Astrocyte (in vitro differentiated cells and primary cell): ENCODE results near the gene ACAD11. TPM values are rescaled to one million over a fixed set of nuclear protein-coding genes. Genes with fewer than 3 reads are reported as not detected.
A peak's percentile ranks its signal among the peaks of the same experiment; 100 is the strongest.

ENCODE experiments used
- DNase-seq: peaks from one replicate; pipeline ENCODE4 v3.0.0-alpha.2; 2010; ENCODE audit warnings: low read depth
- FAIRE-seq: peaks from 2 replicates; lab custom pipeline; 2011; peaks lifted over from hg19 to GRCh38; lab: Jason Lieb, UNC
- H2AFZ ChIP-seq: 2 replicates; pipeline ENCODE4 v1.6.0; 2012; ENCODE audit warnings: low read depth, low read length, inconsistent platforms
- H3K27ac ChIP-seq: 2 replicates; pipeline ENCODE4 v1.5.1; 2011; ENCODE audit warnings: low read depth, low read length, inconsistent platforms
- H3K27me3 ChIP-seq: 2 replicates; pipeline ENCODE4 v1.6.0; 2011; ENCODE audit warnings: low read length, inconsistent platforms; ENCODE audit not compliant: insufficient read depth
- H3K36me3 ChIP-seq: 2 replicates; pipeline ENCODE4 v1.5.1; 2011; ENCODE audit warnings: low read length, inconsistent platforms; ENCODE audit not compliant: insufficient read depth
- H3K4me1 ChIP-seq: 2 replicates; pipeline ENCODE4 v1.5.1; 2011; ENCODE audit warnings: low read length, inconsistent platforms; ENCODE audit not compliant: insufficient read depth
- H3K4me2 ChIP-seq: 2 replicates; pipeline ENCODE4 v1.6.0; 2012; ENCODE audit warnings: low read length, inconsistent platforms
- H3K4me3 ChIP-seq: 2 replicates; pipeline ENCODE4 v1.5.1; 2011; ENCODE audit warnings: low read depth, mild to moderate bottlenecking, low read length, inconsistent platforms; ENCODE audit not compliant: insufficient read depth
- H3K79me2 ChIP-seq: 2 replicates; pipeline ENCODE4 v1.6.0; 2012; ENCODE audit warnings: mild to moderate bottlenecking, low read length, inconsistent platforms; ENCODE audit not compliant: insufficient read depth
- H3K9ac ChIP-seq: 2 replicates; pipeline ENCODE4 v1.6.0; 2012; ENCODE audit warnings: mild to moderate bottlenecking, low read length, inconsistent platforms
- H3K9me3 ChIP-seq: 2 replicates; pipeline ENCODE4 v1.5.1; 2012; ENCODE audit warnings: low read depth, mild to moderate bottlenecking, low read length, inconsistent platforms; ENCODE audit not compliant: insufficient read depth
- H4K20me1 ChIP-seq: 2 replicates; pipeline ENCODE4 v1.6.0; 2012; ENCODE audit warnings: low read length, inconsistent platforms; ENCODE audit not compliant: insufficient read depth
- H3K27ac Mint-ChIP-seq: one replicate; pipeline ENCODE4 v1.8.0; 2021; ENCODE audit warnings: mild to moderate bottlenecking, mixed read lengths; ENCODE audit not compliant: unreplicated experiment
- H3K27me3 Mint-ChIP-seq: one replicate; pipeline ENCODE4 v1.8.0; 2021; ENCODE audit warnings: low read depth, mixed read lengths; ENCODE audit not compliant: unreplicated experiment
- H3K36me3 Mint-ChIP-seq: one replicate; pipeline ENCODE4 v1.8.0; 2021; ENCODE audit warnings: low read depth, mixed read lengths; ENCODE audit not compliant: unreplicated experiment
- H3K4me1 Mint-ChIP-seq: one replicate; pipeline ENCODE4 v1.8.0; 2021; ENCODE audit warnings: low read depth, mixed read lengths; ENCODE audit not compliant: unreplicated experiment
- H3K4me3 Mint-ChIP-seq: one replicate; pipeline ENCODE4 v1.8.0; 2021; ENCODE audit warnings: mild to moderate bottlenecking, moderate library complexity, mixed read lengths; ENCODE audit not compliant: unreplicated experiment
- H3K9me3 Mint-ChIP-seq: one replicate; pipeline ENCODE4 v1.8.0; 2021; ENCODE audit warnings: mild to moderate bottlenecking, mixed read lengths; ENCODE audit not compliant: unreplicated experiment
- EZH2 ChIP-seq: IDR thresholded peaks from 2 replicates; pipeline ENCODE4 v1.6.1; 2012; ENCODE audit warnings: mild to moderate bottlenecking, low read length, inconsistent platforms; ENCODE audit not compliant: insufficient read depth
- total RNA-seq: library from RNA; stranded (reverse); gene quantifications from 2 replicates; pipeline ENCODE4 v1.2.1, GENCODE V29; 2021
- TF ChIP-seq, protein P1 (sequence below): IDR thresholded peaks from 2 replicates; pipeline ENCODE4 v1.5.1; 2011; ENCODE audit warnings: low read depth, mild to moderate bottlenecking, inconsistent platforms, low read length, moderate library complexity; ENCODE audit not compliant: insufficient read depth

Gene ACAD11
- total RNA-seq, 1 donor from 2014 or later, result 13.0 TPM

DNA sequence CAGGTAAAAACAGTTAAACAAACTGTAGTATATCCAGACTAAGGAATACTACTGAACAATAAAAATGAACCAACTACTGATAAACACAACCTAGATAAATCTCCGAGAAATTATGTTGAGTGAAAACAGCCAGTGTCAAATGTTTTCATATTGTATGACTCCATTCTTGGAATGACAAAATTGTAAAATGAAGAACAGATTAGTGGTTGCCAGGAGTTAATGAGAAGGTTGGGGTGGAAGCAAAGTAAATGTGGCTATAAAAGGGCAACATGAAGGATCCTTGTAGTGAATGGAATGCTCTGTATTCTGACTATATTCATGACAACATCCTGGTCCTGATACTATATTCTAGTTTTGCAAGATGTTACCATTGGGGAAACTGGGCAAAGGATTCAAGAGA lies 90.0 kb downstream of the ACAD11 start:
- Histone ChIP-seq H3K36me3 (no peaks in the 10 kb centered on the region), H3K79me2 (no peaks in the 10 kb centered on the region), H2AFZ (no peak overlapping the region), H3K27me3 (no peaks in the 10 kb centered on the region), H3K4me1 (no peaks in the 10 kb centered on the region), H3K4me2 (no peak overlapping the region), H3K9ac (no peak overlapping the region), H4K20me1 (no peaks in the 10 kb centered on the region), H3K9me3 (no peaks in the 10 kb centered on the region), H3K27ac (no peak overlapping the region), H3K4me3 (no peak overlapping the region)
- Mint-ChIP-seq H3K4me3 (no peak overlapping the region), H3K36me3 (peaks cover 7% of the 10 kb centered on the region), H3K27me3 (no peaks in the 10 kb centered on the region), H3K27ac (no peak overlapping the region), H3K9me3 (peaks cover 6% of the 10 kb centered on the region), H3K4me1 (peaks cover 5% of the 10 kb centered on the region)
- DNase-seq (peak; percentile 36), FAIRE-seq (peak; percentile 81)
- TF ChIP-seq, protein P1, sequence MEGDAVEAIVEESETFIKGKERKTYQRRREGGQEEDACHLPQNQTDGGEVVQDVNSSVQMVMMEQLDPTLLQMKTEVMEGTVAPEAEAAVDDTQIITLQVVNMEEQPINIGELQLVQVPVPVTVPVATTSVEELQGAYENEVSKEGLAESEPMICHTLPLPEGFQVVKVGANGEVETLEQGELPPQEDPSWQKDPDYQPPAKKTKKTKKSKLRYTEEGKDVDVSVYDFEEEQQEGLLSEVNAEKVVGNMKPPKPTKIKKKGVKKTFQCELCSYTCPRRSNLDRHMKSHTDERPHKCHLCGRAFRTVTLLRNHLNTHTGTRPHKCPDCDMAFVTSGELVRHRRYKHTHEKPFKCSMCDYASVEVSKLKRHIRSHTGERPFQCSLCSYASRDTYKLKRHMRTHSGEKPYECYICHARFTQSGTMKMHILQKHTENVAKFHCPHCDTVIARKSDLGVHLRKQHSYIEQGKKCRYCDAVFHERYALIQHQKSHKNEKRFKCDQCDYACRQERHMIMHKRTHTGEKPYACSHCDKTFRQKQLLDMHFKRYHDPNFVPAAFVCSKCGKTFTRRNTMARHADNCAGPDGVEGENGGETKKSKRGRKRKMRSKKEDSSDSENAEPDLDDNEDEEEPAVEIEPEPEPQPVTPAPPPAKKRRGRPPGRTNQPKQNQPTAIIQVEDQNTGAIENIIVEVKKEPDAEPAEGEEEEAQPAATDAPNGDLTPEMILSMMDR, result no peak
- TF ChIP-seq EZH2, result no peak

DNA sequence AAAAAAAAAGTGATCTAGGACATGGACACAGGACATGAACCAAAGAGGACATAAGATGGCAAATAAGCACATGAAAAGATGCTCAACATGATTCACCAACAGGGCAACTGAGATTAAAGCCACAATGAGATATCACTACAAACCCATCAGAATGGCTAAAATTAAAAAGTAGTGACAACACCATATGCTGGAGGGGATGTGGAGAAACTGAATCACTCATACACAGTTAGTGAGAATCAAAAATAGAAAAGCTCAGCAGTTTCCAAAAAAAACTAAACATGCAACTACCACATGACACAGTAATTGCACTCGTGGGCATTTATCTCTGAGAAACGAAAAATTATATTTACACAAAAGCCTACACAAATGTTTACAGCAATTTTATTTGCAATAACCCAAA lies 90.5 kb downstream of the ACAD11 start:
- no peaks in the 10 kb centered on the region for H3K36me3 ChIP-seq
- no peaks in the 10 kb centered on the region for H3K9me3 ChIP-seq
- FAIRE-seq (no peak), DNase-seq (no peak)
- no peak overlapping the region for H3K27ac Mint-ChIP-seq
- H3K36me3 Mint-ChIP-seq, result peaks cover 7% of the 10 kb centered on the region
- H3K79me2 ChIP-seq, result no peaks in the 10 kb centered on the region
- H3K4me1 ChIP-seq, result no peaks in the 10 kb centered on the region
- H3K4me3 Mint-ChIP-seq, result no peak overlapping the region
- no peaks in the 10 kb centered on the region for H3K27me3 ChIP-seq
- H3K27me3 Mint-ChIP-seq, result no peaks in the 10 kb centered on the region
- H3K4me3 ChIP-seq, result no peak overlapping the region
- H3K9ac ChIP-seq, result no peak overlapping the region
- peaks cover 6% of the 10 kb centered on the region for H3K9me3 Mint-ChIP-seq
- H3K4me2 ChIP-seq, result no peak overlapping the region
- no peak overlapping the region for H2AFZ ChIP-seq
- TF ChIP-seq, protein P1, result no peak
- no peak for TF ChIP-seq EZH2
- H3K27ac ChIP-seq, result no peak overlapping the region
- no peaks in the 10 kb centered on the region for H4K20me1 ChIP-seq
- H3K4me1 Mint-ChIP-seq, result peaks cover 5% of the 10 kb centered on the region

DNA sequence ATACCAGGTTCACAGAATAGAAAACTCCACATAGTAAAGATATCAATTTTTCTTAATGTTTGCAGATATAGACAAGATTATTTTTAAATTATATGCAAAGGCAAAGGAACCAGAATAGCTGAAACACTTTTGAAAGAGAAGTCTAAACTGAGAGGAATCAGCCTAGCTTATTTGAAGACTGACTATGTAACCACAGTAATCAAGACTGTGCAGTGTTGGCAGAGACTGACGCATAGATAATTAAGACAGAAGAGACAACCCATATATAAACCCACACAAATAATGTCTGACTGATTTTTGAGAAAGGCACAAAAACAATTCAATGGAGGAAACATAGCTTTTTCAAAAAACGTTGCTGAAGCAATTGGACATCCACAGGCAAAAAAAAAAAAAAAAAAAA lies 91.2 kb downstream of the ACAD11 start:
- H3K4me2 ChIP-seq, result no peak overlapping the region
- H4K20me1 ChIP-seq, result no peaks in the 10 kb centered on the region
- Mint-ChIP-seq H3K4me3 (no peak overlapping the region), H3K9me3 (peaks cover 6% of the 10 kb centered on the region), H3K4me1 (peaks cover 5% of the 10 kb centered on the region), H3K27ac (no peak overlapping the region), H3K36me3 (peaks cover 7% of the 10 kb centered on the region), H3K27me3 (no peaks in the 10 kb centered on the region)
- H3K4me1 ChIP-seq, result no peaks in the 10 kb centered on the region
- FAIRE-seq, result no peak
- no peak overlapping the region for H3K9ac ChIP-seq
- no peaks in the 10 kb centered on the region for H3K36me3 ChIP-seq
- H3K9me3 ChIP-seq, result no peaks in the 10 kb centered on the region
- no peak for DNase-seq
- H3K27me3 ChIP-seq, result no peaks in the 10 kb centered on the region
- no peak for TF ChIP-seq EZH2
- TF ChIP-seq, protein P1, result no peak
- no peak overlapping the region for H3K27ac ChIP-seq
- H3K79me2 ChIP-seq, result no peaks in the 10 kb centered on the region
- H3K4me3 ChIP-seq, result no peak overlapping the region
- no peak overlapping the region for H2AFZ ChIP-seq
